Endothelial cell of umbilical vein (primary cell): ENCODE data around the gene PASK.

ENCODE experiments used
- CTCF ChIP-seq, 2 donors: IDR thresholded peaks; 1 replicate in 1 of 2; 2 replicates in 1 of 2; pipeline ENCODE4 v1.5.1; 2011; ENCODE audit warnings: low read length in 2 of 2, mild to moderate bottlenecking in 2 of 2, moderate library complexity in 2 of 2, control low read depth in 1 of 2, inconsistent platforms in 1 of 2, low read depth in 1 of 2; ENCODE audit not compliant: insufficient read depth in 1 of 2; ENCODE audit errors: extremely low read depth in 1 of 2
- EZH2 ChIP-seq: IDR thresholded peaks from 2 replicates; pipeline ENCODE4 v1.6.1; 2012; ENCODE audit warnings: borderline replicate concordance, low read depth, mild to moderate bottlenecking, moderate library complexity, low read length, inconsistent platforms; ENCODE audit not compliant: severe bottlenecking
- GATA2 ChIP-seq: IDR thresholded peaks from 2 replicates; pipeline ENCODE4 v1.7.0; 2011; ENCODE audit warnings: low read depth, mild to moderate bottlenecking, moderate library complexity, mixed read lengths, low read length; ENCODE audit not compliant: insufficient read length, insufficient read depth
- POLR2A ChIP-seq: IDR thresholded peaks from 2 replicates; pipeline ENCODE4 v1.6.1; 2012; ENCODE audit warnings: low read depth, mild to moderate bottlenecking, control low read depth, low read length
- POLR2AphosphoS5 ChIP-seq: IDR thresholded peaks from 2 replicates; pipeline ENCODE4 v1.6.1; 2012; ENCODE audit warnings: low read depth, mild to moderate bottlenecking, control low read depth, low read length, moderate library complexity; ENCODE audit not compliant: insufficient read depth

- TF ChIP-seq POLR2A, result no peak
- TF ChIP-seq EZH2, result no peak
- no peak for TF ChIP-seq POLR2AphosphoS5
- no peak for TF ChIP-seq CTCF (IDR thresholded peaks at IDR 0.05; ENCODE audit: extremely low read depth in 1 of 2, insufficient read depth in 1 of 2, low read depth in 1 of 2, low read length in 2 of 2)
- TF ChIP-seq GATA2, result no peak
These were observed 6.7 kb downstream of the PASK start for GRCh38 chr2:241142593-241142992.
